Skin epidermis (tissue), 12 donors: ENCODE data around the gene NAA40.

Experiments used
- H3K27ac ChIP-seq, 21 experiments: fragments of 200-600 bp; sonication (generic) in 11 of 21; one replicate each; pipeline ENCODE4 v1.5.0; 2020; ENCODE audit warnings: mild to moderate bottlenecking in 3 of 21, inconsistent platforms in 2 of 21, moderate library complexity in 2 of 21
- H3K4me3 ChIP-seq, 7 experiments: fragments of 200-600 bp; sonication (generic) in 2 of 7; one replicate each; pipeline ENCODE4 v1.5.0; 2020; ENCODE audit warnings: inconsistent platforms in 2 of 7, mild to moderate bottlenecking in 2 of 7, moderate library complexity in 1 of 7

The NAA40 gene

DNA sequence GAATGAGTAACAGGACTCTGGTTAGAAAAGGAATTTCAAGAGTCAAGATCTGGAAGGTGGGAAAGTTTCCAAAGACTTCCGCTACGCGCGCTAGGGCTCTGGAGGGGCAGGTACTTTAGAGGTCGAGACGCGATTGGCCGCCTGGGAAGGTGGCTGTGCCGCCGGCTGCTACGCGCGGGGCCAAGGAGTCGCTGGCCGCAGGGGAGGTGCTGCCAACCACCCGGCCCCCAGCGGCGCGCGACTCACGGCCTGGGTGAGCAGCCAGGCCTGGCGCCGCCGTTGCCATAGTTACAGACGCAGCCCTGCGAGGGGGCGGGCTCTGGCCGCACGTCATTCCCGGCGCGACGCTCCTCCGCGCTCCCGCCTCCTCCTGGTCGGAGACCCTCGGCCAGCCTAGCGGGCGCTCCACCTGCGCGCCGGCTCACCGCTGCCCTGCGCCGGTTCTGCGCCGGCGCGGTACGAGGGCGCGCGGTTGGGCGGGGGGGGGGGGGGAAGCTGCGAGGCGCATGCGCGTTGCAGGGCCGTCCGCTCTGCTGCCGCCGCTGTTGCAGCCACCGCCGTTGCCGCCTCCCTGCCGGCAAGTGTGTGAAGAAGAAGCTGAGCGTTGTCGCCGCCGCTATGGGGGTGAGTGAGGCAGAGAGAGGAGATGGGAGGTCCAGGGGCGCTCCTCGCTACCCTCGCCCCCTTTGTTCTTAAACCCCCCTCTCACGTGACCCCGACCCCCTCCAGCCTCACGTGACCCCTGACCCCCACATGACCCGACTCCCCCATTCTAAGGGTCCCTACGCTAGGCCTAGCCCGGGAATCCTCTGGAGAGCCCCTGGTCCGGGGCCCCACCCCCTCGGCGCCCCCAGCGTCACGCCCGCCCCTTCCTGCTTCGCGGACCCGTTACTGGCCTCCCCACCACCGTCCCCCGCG, at the start of gene NAA40:
Gene NAA40, plus strand, starts transcription at position 524 of the 918 bp plus-strand sequence. Its CDS starts 95 bp downstream, at position 619.
- peak within 1 kb of the TSS in 19 of 21 experiments; percentile 2 to 84 (median 70) for H3K27ac ChIP-seq
- H3K4me3 ChIP-seq = peak within 1 kb of the TSS; percentile 53 to 86 (median 70)

DNA sequence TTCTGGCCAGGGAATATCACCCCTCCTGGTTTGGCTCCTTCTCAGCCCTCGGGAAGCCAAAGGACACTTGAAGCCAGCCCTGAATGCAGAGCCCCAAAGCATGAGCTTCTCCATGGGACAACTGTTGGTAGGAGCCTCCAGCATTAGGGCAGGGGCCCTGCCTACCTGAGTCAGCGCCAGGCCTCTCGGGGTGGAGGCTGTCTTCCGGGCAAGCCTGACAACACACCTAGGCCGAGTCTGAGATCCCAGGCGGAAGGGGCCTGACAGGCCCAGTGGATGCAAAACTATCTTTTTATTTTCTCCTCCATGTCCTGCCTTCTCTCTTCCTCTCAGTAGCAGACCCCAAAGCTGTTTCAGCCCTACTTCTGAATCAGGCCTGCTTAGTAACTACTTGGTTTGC, 49.5 kb upstream of the NAA40 start:
- Histone ChIP-seq H3K4me3 (peak overlapping the region in 6 of 7 experiments; percentile 18 to 41 (median 26)), H3K27ac (peak overlapping the region in 20 of 21 experiments; percentile 74 to 95 (median 84))

DNA sequence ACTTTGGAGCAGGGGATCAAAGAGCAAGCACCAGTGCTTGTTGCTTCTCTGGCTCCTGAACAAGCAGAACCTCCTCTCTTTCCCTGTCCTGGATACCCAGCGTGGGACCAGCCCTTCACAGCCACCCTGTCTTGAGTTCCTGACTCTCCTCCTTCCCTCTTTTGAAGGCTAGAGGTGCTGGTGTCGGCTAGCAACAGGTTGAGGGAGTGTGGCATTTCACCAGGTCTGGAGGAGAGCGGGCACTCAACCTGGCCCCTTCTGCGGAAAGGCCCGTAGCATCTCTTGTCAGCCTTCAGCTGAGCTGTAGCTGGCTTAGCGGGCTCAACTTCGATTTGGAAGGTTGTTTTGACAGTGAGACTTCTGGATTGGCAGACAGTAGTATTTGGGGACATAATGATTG, 48.4 kb upstream of the NAA40 start:
- Histone ChIP-seq H3K4me3 (no peak overlapping the region), H3K27ac (peak overlapping the region in 8 of 21 experiments; percentile 46 to 88 (median 83))

DNA sequence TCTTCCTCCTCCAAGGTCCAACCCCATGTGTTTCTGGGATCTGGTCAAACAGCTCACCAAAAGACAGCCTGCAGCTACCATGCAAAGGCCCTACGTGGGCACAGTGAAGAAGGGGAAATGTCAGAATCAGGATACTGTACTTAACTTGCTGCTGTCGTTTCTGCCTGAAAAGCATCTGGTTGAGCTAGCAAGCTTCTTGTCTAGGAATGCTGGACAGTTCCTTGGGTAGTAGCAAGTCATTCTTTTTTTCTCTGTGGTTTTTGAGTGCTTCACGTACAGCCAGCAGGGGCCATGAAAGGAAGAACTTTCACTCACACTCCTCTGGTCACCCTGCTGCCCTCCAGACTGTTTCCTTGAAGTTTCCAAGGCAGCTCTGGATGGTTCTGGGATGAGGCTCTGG, 46.6 kb upstream of the NAA40 start:
- peak overlapping the region in 1 of 21 experiments; percentile 13 for H3K27ac ChIP-seq
- no peak overlapping the region for H3K4me3 ChIP-seq

DNA sequence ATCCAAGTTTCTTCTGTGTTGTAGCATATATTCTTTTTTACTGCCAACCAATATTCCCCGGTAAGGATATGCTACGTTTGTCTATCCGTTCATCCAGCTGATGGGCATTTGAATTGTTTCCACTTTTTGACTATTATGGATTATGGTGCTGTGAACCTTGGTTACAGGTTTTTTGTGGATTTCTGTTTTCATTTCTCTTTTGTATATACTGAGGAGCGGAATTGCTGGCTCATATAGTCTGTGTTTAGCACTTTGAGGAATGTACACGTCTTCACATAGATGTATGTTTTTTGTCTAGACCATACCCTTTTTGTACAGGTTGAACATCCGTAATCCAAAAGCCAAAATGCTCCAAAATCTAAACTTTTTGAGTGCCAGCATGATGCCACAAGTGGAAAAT, 45.4 kb upstream of the NAA40 start:
- H3K27ac ChIP-seq = no peak overlapping the region
- no peak overlapping the region for H3K4me3 ChIP-seq

DNA sequence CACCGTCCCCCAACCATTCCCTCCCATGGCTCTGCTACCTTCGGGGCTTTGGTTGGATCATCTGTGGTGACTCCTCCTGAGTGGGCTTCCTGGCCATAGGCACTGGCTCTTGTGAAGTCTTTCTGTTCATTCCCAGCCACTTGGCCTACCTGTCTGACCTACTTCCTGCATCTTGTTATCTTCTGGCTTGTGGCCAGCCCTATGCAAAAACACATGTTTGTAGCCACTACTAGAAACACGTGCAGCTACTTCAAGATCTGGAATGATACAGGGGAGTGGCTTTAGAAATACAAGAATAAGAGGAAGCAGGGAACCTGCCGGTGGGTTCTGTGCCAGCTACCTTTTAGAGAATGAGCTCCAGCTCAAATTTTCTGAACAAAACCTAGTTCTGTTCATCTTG, 42.7 kb upstream of the NAA40 start:
- H3K27ac ChIP-seq = no peak overlapping the region

DNA sequence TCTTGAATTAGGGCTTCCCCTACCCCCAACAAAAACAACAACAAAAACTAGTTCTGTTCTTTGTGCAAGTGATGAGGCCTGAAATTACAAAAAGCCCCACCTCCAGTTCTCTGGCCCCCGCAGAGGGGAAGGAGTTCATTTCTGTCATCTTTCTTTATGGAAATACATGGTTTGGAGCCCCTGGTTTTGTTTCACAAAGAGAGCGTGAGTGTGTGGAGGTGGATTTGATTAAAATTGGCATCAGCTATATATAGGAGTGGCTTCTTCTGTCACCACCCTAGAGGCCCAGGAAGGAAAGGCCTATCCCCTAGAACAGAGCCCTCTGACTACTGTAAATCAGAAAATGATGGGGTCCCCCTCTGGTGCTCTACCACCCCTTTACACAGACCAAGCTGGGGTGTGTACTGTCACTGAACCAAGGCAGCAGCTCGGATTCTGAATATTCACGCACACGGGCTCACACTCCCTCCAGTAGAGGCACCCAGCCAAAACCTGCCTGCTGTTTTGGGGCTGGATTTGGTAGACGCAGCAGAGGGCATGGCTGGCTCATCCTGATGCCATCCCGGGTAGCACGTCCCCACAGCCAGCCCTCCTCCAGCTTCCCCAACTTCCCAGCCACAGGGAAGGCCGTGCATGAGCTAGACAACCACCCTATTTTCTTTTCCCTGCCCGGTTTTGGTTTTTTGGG, 41.2 kb upstream of the NAA40 start:
- Histone ChIP-seq H3K27ac (peak overlapping the region in 3 of 21 experiments; percentile 14 to 69 (median 35)), H3K4me3 (no peak overlapping the region)

More for the DNA sequence above, 42.7 kb upstream of the NAA40 start:
- no peak overlapping the region for H3K4me3 ChIP-seq

DNA sequence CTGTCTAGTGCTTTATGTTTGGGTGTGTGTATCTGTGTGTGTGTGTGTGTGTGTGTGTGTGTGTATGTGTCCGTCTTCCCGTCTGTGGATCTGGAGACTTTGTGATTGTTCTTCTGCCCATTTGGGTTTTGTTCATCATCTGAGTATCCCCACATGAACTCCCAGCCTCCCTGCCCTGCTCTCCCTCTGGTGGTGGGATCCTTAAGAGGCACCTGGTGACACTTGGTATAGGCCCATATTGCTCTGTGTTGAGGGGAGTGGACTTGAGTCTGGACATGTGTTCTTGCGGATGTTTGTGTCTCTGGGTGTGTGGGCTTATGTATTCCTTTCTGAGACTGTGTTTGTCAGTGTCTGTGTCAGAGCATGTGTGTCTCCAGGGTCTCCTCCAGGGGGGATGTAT, 37.1 kb upstream of the NAA40 start:
- H3K27ac ChIP-seq = no peak overlapping the region

DNA sequence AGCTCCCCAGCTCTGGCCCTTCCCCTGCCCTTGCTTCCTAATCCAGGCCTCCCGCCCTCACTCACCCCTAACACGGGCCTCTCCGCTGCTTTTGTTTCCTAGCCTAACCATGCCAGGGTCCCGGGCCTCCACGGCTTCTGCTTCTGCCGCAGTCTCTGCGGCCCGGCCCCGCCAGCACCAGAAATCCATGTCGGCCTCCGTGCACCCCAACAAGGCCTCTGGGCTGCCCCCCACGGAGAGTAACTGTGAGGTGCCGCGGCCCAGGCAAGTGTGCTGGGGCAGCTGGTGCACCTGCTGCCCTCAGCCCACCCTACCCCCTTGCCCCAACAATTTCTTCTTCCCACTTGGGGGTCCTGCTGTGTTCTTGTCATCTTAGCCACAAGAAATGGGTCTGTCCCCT, 34.9 kb upstream of the NAA40 start:
- Histone ChIP-seq H3K27ac (no peak overlapping the region), H3K4me3 (no peak overlapping the region)

More for the DNA sequence above, 37.1 kb upstream of the NAA40 start:
- no peak overlapping the region for H3K4me3 ChIP-seq

DNA sequence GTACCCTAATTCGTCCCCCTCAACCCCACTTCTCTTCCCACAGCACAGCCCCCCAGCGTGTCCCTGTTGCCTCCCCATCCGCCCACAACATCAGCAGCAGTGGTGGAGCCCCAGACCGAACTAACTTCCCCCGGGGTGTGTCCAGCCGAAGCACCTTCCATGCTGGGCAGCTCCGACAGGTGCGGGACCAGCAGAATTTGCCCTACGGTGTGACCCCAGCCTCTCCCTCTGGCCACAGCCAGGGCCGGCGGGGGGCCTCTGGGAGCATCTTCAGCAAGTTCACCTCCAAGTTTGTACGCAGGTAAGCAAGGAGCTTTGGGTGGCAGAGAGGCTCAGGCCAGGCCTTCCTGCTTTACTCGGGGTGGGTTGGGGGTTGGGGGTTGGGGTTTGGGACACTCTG, 34.1 kb upstream of the NAA40 start:
- Histone ChIP-seq H3K4me3 (no peak overlapping the region), H3K27ac (no peak overlapping the region)

DNA sequence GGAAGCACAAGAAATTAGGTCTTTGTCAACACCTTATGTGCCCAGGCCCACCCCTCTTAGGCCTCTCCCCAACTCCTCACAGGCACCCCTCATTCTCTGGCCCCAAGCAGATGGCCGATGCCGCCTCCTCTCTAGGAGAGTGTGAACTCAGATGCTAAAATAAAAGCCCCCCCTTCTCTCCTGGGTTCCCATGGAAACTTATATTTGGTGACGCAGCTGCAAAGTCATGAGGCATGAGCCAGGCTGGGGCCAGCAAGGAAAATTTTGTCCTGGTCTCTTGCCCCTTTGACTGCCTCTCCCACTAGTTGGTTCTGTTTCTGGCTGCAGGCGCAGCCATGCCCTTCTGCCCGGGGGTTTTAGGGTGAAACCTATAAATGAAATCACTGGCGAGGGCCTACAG, 33.6 kb upstream of the NAA40 start:
- Histone ChIP-seq H3K4me3 (no peak overlapping the region), H3K27ac (no peak overlapping the region)

DNA sequence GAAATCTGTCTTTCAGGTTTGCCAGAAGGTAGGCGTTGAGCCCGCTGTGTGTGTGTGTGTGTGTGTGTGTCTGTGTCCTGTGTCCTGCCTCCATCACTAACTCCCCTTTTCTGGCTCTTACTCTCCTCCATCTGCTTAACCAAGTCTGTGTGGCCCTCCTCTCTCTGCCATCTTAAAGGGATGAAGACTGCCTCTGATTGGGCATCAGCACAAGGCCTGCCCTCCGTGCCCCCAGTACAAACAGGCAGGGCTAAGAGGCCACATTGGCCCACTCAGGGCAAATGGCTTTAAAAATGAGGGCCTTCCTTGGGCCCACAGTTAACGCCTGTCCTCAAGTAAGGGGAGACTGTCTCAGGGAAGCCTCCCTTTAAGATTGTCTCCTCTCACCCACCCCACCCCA, 32.7 kb upstream of the NAA40 start:
- H3K27ac ChIP-seq = no peak overlapping the region
- H3K4me3 ChIP-seq = no peak overlapping the region

DNA sequence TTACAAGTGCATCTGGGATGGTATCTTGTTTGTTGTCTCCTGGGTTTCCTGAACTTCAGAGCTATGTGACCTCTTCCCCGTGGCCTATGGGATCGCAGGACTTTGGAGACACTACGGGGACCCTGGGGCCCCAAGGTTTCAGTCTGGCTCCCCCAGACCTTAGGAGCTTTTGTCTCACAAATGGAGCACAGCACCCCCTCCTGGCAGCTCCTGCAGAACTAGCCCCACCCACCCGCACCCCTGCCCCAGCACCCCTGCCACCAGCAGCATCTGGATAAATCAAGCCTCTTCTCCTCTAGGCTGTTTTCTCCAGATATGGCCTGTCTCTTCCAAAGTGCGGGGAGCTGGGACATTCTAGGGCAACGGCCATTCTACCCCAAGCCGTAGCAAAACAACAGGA, 32.2 kb upstream of the NAA40 start:
- Histone ChIP-seq H3K4me3 (no peak overlapping the region), H3K27ac (no peak overlapping the region)

DNA sequence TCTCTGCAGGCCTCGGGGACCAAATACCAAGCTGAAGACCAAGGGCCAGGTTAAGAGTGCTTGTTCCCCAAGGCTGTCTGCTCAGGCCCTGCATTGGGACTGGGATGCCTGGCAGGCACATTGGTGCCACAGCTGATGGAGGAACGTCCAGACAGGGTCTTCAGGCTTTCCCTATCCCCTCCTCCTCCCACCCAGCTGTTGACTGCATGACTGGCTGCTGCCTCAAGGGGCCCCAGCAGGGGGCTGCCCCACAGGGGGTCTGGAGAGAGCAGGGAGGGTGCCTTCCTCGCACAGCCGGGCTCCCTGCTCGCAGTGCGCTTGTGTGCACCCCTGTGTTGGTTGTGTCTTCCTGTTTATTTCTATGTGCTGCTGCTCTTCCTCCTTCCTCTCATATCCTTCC, 31.7 kb upstream of the NAA40 start:
- Histone ChIP-seq H3K27ac (no peak overlapping the region), H3K4me3 (no peak overlapping the region)

DNA sequence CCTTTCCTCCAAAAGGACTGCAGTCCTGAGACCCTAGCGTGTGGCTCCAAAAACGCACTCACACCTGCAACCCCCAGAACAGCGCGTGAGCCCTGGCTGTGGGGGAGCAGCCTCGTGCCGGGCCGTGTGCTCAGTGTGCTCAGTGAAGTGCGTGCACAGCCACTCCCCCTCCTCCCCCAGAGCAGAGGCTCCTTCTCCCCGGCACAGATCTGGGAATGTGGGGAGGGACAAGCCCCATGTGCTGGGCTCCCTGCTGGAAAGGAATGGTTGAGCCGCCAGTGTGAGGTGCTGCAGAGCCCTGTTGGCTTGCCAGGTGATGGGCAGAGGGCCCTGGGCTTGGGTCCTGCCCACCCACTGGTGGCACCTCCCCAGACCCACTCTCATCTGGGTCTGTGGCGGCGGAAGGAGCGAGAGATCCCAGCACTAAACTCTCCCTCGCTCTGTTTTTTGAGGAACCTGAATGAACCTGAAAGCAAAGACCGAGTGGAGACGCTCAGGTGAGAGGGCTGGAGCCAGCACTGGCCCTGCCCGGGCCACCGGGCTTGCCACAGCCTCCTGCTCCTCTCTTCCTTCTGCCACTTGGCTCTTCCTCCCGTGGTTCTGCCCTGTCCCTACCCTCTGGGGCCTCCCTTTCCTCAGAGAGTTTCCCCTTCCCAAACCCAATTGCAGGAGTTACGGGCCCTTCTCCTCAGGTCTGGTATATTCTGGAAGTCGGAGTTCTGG, 30.8 kb upstream of the NAA40 start:
- peak overlapping the region in 1 of 21 experiments; percentile 25 for H3K27ac ChIP-seq
- H3K4me3 ChIP-seq = no peak overlapping the region

DNA sequence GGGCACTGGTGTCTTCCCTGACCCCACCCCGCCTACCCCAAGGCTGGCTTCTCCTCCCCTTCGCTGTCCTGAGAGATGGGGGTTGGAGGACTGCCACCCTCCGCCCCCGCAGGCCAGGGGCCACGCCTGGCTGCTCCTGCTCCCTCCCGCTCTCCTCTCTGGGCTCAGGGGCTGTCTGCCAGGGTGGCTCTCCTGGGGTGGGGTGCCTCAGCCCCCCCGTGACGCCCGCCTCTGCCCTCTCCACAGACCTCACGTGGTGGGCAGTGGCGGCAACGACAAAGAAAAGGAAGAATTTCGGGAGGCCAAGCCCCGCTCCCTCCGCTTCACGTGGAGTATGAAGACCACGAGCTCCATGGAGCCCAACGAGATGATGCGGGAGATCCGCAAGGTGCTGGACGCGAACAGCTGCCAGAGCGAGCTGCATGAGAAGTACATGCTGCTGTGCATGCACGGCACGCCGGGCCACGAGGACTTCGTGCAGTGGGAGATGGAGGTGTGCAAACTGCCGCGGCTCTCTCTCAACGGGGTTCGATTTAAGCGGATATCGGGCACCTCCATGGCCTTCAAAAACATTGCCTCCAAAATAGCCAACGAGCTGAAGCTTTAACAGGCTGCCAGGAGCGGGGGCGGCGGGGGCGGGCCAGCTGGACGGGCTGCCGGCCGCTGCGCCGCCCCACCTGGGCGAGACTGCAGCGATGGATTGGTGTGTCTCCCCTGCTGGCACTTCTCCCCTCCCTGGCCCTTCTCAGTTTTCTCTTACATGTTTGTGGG, 30.0 kb upstream of the NAA40 start:
- H3K4me3 ChIP-seq = no peak overlapping the region

DNA sequence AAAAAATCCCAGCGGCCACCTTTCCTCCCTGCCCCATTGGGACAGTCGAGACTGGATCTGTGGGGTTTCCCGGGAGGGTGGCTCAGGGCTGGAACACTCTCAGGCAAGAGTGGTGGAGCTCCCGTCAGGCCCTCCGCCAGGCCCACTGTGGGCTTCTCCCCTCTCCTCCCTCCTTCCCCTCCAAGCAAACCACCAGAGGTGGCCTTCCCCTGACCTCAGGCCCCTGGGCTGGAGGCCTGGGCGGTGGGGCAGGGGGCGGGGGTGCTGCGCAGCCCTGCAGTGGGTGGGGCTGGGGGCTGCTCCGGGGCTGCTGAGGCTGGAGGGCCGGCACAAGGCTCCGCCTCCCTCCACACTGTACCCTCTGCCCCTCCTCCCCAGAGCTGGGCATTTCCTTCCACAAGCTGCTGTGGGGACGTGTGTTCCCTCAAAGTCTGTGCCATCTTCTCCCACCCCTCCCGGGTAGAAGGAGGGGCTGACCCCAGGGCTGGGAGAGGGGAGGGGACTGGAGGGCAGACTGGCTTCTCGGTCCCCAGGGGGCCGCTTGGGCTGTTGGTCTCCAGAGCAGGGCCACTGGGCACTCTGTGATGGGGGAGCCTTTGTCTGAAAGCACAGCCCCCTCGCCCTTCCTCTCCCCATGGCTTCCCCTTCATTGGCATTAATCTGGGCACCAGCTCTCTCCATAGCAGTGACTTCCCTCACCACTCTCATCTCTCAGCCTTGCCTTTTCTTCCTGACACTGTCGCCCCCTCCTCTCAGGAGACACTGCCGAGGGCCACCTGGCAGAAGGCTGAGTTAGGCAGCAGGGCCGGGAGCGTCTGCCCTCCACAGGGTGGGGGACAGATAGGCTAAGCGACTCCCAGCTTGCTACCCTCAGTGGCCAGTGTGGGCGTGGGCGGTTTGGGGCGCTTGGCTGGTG, 29.0 kb upstream of the NAA40 start:
- H3K4me3 ChIP-seq = no peak overlapping the region
- H3K27ac ChIP-seq = peak overlapping the region in 2 of 21 experiments; percentile 6 to 17

More for the DNA sequence above, 30.0 kb upstream of the NAA40 start:
- peak overlapping the region in 1 of 21 experiments; percentile 6 for H3K27ac ChIP-seq

DNA sequence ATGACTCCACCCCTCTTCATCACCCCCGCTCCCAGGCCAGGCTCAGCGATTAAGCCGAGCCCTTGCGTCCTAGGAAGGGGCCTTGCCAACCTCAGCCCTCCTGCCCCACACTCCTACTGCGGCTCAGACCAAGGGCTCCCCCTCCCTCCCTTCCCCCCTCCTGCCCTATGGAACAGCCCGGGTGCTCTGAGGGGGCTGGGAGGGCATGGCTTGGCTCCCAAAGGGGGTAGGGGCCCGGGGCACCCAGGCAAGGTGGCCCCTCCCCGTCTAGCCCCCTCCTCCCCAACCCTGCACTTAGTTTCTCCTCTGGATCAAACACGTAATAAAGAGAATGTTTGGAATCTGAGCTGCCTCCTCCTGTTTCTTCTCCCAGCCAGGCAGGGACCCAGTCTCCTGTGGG, 28.1 kb upstream of the NAA40 start:
- no peak overlapping the region for H3K27ac ChIP-seq
- H3K4me3 ChIP-seq = no peak overlapping the region
